ENCODE results near the gene ASCC1. TPM values are rescaled to one million over a fixed set of nuclear protein-coding genes. Genes with fewer than 3 reads are reported as not detected.

The ASCC1 gene
- total and polyA plus RNA-seq, 7 experiments from 2014 or later: 19.4 to 33.1 (median 24.4) TPM

GRCh38 chr10:72167118-72167517 lies 49.0 kb downstream of the ASCC1 start:
- no peaks in the 10 kb centered on the region for H3K27me3 Mint-ChIP-seq
- peaks cover 0 to 13% (median 11%) of the 10 kb centered on the region in 5 donors for H3K36me3 Mint-ChIP-seq
- Histone ChIP-seq H3K36me3 (ENCODE audit: control insufficient read depth in 2 of 3, insufficient read depth in 3 of 3, low read length in 3 of 3) (peaks cover 0 to 6% (median 0%) of the 10 kb centered on the region in 3 experiments), H3K9me3 (ENCODE audit: control insufficient read depth in 2 of 3, low read length in 3 of 3) (no peaks in the 10 kb centered on the region), H3K4me1 (ENCODE audit: control insufficient read depth in 2 of 2, insufficient read depth in 2 of 2, low read length in 2 of 2) (peaks cover 0 to 8% of the 10 kb centered on the region in 2 donors), H3K4me3 (ENCODE audit: low read length) (no peak overlapping the region), H3K27ac (ENCODE audit: low read depth, low read length) (no peak overlapping the region), H3K27me3 (ENCODE audit: control insufficient read depth in 2 of 2, insufficient read depth in 2 of 2, low read length in 2 of 2) (no peaks in the 10 kb centered on the region)
- CTCF ChIA-PET: interaction anchor here (0.5 to 1.1 kb wide), 3 partner anchors 78 to 271 kb away, joined by 3 to 5 read pairs (median 4); no protein-coding TSS in a partner anchor
- no peak for DNase-seq
- intact Hi-C loops (cut with micrococcal nuclease): loop anchor here in 1 of 2 donors (10.0 kb wide), 1 partner anchor 48 kb away; the partner anchor contains the start of genes ANAPC16 and ASCC1
- no peak overlapping the region for H3K27ac Mint-ChIP-seq
- ATAC-seq: no peak
- H3K4me1 Mint-ChIP-seq: peaks cover 7 to 34% (median 25%) of the 10 kb centered on the region in 7 donors
- no peak overlapping the region for H3K4me3 Mint-ChIP-seq
- POLR2A ChIA-PET: interaction anchor here (0.7 to 1.2 kb wide), 4 partner anchors 10 to 145 kb away, joined by 3 read pairs; no protein-coding TSS in a partner anchor
- H3K9me3 Mint-ChIP-seq: peaks cover 0 to 2% (median 0%) of the 10 kb centered on the region in 11 donors

- CTCF ChIA-PET: no interaction called here
- Mint-ChIP-seq H3K9me3 (peaks cover 0 to 2% (median 0%) of the 10 kb centered on the region in 11 donors), H3K27me3 (no peaks in the 10 kb centered on the region), H3K4me3 (peak overlapping the region in 1 of 10 donors; percentile 16), H3K4me1 (peaks cover 0 to 19% (median 14%) of the 10 kb centered on the region in 7 donors), H3K27ac (peak overlapping the region in 1 of 9 donors; percentile 32), H3K36me3 (peaks cover 0 to 24% (median 16%) of the 10 kb centered on the region in 5 donors)
- Histone ChIP-seq H3K36me3 (ENCODE audit: control insufficient read depth in 2 of 3, insufficient read depth in 3 of 3, low read length in 3 of 3) (peaks cover 0 to 10% (median 0%) of the 10 kb centered on the region in 3 experiments), H3K4me1 (ENCODE audit: control insufficient read depth in 2 of 2, insufficient read depth in 2 of 2, low read length in 2 of 2) (peaks cover 0 to 4% of the 10 kb centered on the region in 2 donors), H3K27ac (ENCODE audit: low read depth, low read length) (no peak overlapping the region), H3K27me3 (ENCODE audit: control insufficient read depth in 2 of 2, insufficient read depth in 2 of 2, low read length in 2 of 2) (no peaks in the 10 kb centered on the region), H3K9me3 (ENCODE audit: control insufficient read depth in 2 of 3, low read length in 3 of 3) (no peaks in the 10 kb centered on the region), H3K4me3 (ENCODE audit: low read length) (no peak overlapping the region)
- intact Hi-C loops (cut with micrococcal nuclease): loop anchor here (2.0 to 10.0 kb wide), 3 partner anchors 50 to 116 kb away; partner anchors contain the start of genes ANAPC16 (in 1 of the 2), ASCC1 (in 1 of the 2) and SPOCK2 (in 1 of the 2)
- ATAC-seq (peak; percentile 65), DNase-seq (peak in 6 of 9 donors; percentile 15 to 41 (median 28))
- POLR2A ChIA-PET: interaction anchor here (0.7 kb wide), 1 partner anchor 509 kb away, joined by 3 read pairs; no protein-coding TSS in a partner anchor
Observed at GRCh38 chr10:72164617-72165016, 51.5 kb downstream of the ASCC1 start.

- H3K4me1 Mint-ChIP-seq: peaks cover 0 to 16% (median 13%) of the 10 kb centered on the region in 7 donors
- ChIA-PET POLR2A (no interaction called here), CTCF (no interaction called here)
- Histone ChIP-seq H3K27ac (ENCODE audit: low read depth, low read length) (no peak overlapping the region), H3K36me3 (ENCODE audit: control insufficient read depth in 2 of 3, insufficient read depth in 3 of 3, low read length in 3 of 3) (peaks cover 0 to 7% (median 0%) of the 10 kb centered on the region in 3 experiments), H3K4me3 (ENCODE audit: low read length) (no peak overlapping the region), H3K4me1 (ENCODE audit: control insufficient read depth in 2 of 2, insufficient read depth in 2 of 2, low read length in 2 of 2) (peaks cover 0 to 4% of the 10 kb centered on the region in 2 donors), H3K27me3 (ENCODE audit: control insufficient read depth in 2 of 2, insufficient read depth in 2 of 2, low read length in 2 of 2) (no peaks in the 10 kb centered on the region), H3K9me3 (ENCODE audit: control insufficient read depth in 2 of 3, low read length in 3 of 3) (no peaks in the 10 kb centered on the region)
- DNase-seq (no peak), ATAC-seq (peak; percentile 40)
- H3K27ac Mint-ChIP-seq: no peak overlapping the region
- intact Hi-C loops (cut with micrococcal nuclease): loop anchor here in 1 of 2 donors (10.0 kb wide), 1 partner anchor 52 kb away; the partner anchor contains the start of genes ANAPC16 and ASCC1
- H3K9me3 Mint-ChIP-seq: peaks cover 0 to 2% (median 0%) of the 10 kb centered on the region in 11 donors
- H3K27me3 Mint-ChIP-seq: no peaks in the 10 kb centered on the region
- H3K36me3 Mint-ChIP-seq: peaks cover 7 to 33% (median 22%) of the 10 kb centered on the region in 5 donors
- H3K4me3 Mint-ChIP-seq: no peak overlapping the region
Observed at GRCh38 chr10:72162978-72163377, 53.1 kb downstream of the ASCC1 start.

- Mint-ChIP-seq H3K27me3 (no peaks in the 10 kb centered on the region), H3K4me3 (no peak overlapping the region), H3K9me3 (peaks cover 0 to 2% (median 0%) of the 10 kb centered on the region in 11 donors), H3K27ac (no peak overlapping the region), H3K36me3 (peaks cover 7 to 47% (median 30%) of the 10 kb centered on the region in 5 donors), H3K4me1 (peaks cover 0 to 4% (median 0%) of the 10 kb centered on the region in 7 donors)
- Histone ChIP-seq H3K27me3 (ENCODE audit: control insufficient read depth in 2 of 2, insufficient read depth in 2 of 2, low read length in 2 of 2) (no peaks in the 10 kb centered on the region), H3K4me1 (ENCODE audit: control insufficient read depth in 2 of 2, insufficient read depth in 2 of 2, low read length in 2 of 2) (no peaks in the 10 kb centered on the region), H3K36me3 (ENCODE audit: control insufficient read depth in 2 of 3, insufficient read depth in 3 of 3, low read length in 3 of 3) (peaks cover 0 to 7% (median 0%) of the 10 kb centered on the region in 3 experiments), H3K27ac (ENCODE audit: low read depth, low read length) (no peak overlapping the region), H3K4me3 (ENCODE audit: low read length) (no peak overlapping the region), H3K9me3 (ENCODE audit: control insufficient read depth in 2 of 3, low read length in 3 of 3) (no peaks in the 10 kb centered on the region)
- intact Hi-C loops (cut with micrococcal nuclease): no loop called here
- POLR2A ChIA-PET: no interaction called here
- ATAC-seq: no peak
- DNase-seq: no peak
- CTCF ChIA-PET: interaction anchor here (0.9 kb wide), 1 partner anchor 66 kb away, joined by 5 read pairs; no protein-coding TSS in a partner anchor
Observed at GRCh38 chr10:72158176-72158575, 57.9 kb downstream of the ASCC1 start.

- ATAC-seq: no peak
- H3K27ac ChIP-seq (ENCODE audit: low read depth, low read length): no peak overlapping the region
- no peaks in the 10 kb centered on the region for H3K27me3 ChIP-seq (ENCODE audit: control insufficient read depth in 2 of 2, insufficient read depth in 2 of 2, low read length in 2 of 2)
- no peak overlapping the region for H3K4me3 ChIP-seq (ENCODE audit: low read length)
- intact Hi-C loops (cut with micrococcal nuclease): no loop called here
- Mint-ChIP-seq H3K27ac (no peak overlapping the region), H3K36me3 (peaks cover 7 to 52% (median 32%) of the 10 kb centered on the region in 5 donors), H3K4me3 (no peak overlapping the region), H3K9me3 (no peaks in the 10 kb centered on the region), H3K4me1 (peaks cover 0 to 3% (median 0%) of the 10 kb centered on the region in 7 donors), H3K27me3 (no peaks in the 10 kb centered on the region)
- H3K4me1 ChIP-seq (ENCODE audit: control insufficient read depth in 2 of 2, insufficient read depth in 2 of 2, low read length in 2 of 2): no peaks in the 10 kb centered on the region
- H3K36me3 ChIP-seq (ENCODE audit: control insufficient read depth in 2 of 3, insufficient read depth in 3 of 3, low read length in 3 of 3): peaks cover 0 to 4% (median 3%) of the 10 kb centered on the region in 3 experiments
- DNase-seq: no peak
- ChIA-PET CTCF (interaction anchor here (0.6 kb wide), 2 partner anchors 11 to 72 kb away, joined by 3 to 5 read pairs; no protein-coding TSS in a partner anchor), POLR2A (interaction anchor here (0.6 to 1.6 kb wide), 2 partner anchors 15 to 63 kb away, joined by 3 read pairs; no protein-coding TSS in a partner anchor)
- H3K9me3 ChIP-seq (ENCODE audit: control insufficient read depth in 2 of 3, low read length in 3 of 3): no peaks in the 10 kb centered on the region
Observed at GRCh38 chr10:72156223-72156622, 59.9 kb downstream of the ASCC1 start.

GRCh38 chr10:72152286-72152685 lies 63.8 kb downstream of the ASCC1 start:
- intact Hi-C loops (cut with micrococcal nuclease): no loop called here
- H3K9me3 Mint-ChIP-seq: no peaks in the 10 kb centered on the region
- peaks cover 0 to 3% (median 0%) of the 10 kb centered on the region in 3 experiments for H3K36me3 ChIP-seq (ENCODE audit: control insufficient read depth in 2 of 3, insufficient read depth in 3 of 3, low read length in 3 of 3)
- H3K4me1 ChIP-seq (ENCODE audit: control insufficient read depth in 2 of 2, insufficient read depth in 2 of 2, low read length in 2 of 2): no peaks in the 10 kb centered on the region
- ATAC-seq (no peak), DNase-seq (no peak)
- no peaks in the 10 kb centered on the region for H3K27me3 Mint-ChIP-seq
- no peaks in the 10 kb centered on the region for H3K9me3 ChIP-seq (ENCODE audit: control insufficient read depth in 2 of 3, low read length in 3 of 3)
- H3K27me3 ChIP-seq (ENCODE audit: control insufficient read depth in 2 of 2, insufficient read depth in 2 of 2, low read length in 2 of 2): no peaks in the 10 kb centered on the region
- ChIA-PET CTCF (no interaction called here), POLR2A (no interaction called here)
- H3K27ac Mint-ChIP-seq: no peak overlapping the region
- no peak overlapping the region for H3K4me3 Mint-ChIP-seq
- H3K36me3 Mint-ChIP-seq: peaks cover 0 to 37% (median 26%) of the 10 kb centered on the region in 5 donors
- H3K4me1 Mint-ChIP-seq: peaks cover 0 to 7% (median 0%) of the 10 kb centered on the region in 7 donors
- no peak overlapping the region for H3K27ac ChIP-seq (ENCODE audit: low read depth, low read length)
- no peak overlapping the region for H3K4me3 ChIP-seq (ENCODE audit: low read length)

Measured in naive thymus-derived CD4-positive, alpha-beta T cell (primary cell).